Measurements from ENCODE around the gene GGA1. TPM values are rescaled to one million over a fixed set of nuclear protein-coding genes. Genes with fewer than 3 reads are reported as not detected.

Gene GGA1
- total and polyA plus RNA-seq, 11 donors = 22.7 to 45.7 (median 27.4) TPM

DNA sequence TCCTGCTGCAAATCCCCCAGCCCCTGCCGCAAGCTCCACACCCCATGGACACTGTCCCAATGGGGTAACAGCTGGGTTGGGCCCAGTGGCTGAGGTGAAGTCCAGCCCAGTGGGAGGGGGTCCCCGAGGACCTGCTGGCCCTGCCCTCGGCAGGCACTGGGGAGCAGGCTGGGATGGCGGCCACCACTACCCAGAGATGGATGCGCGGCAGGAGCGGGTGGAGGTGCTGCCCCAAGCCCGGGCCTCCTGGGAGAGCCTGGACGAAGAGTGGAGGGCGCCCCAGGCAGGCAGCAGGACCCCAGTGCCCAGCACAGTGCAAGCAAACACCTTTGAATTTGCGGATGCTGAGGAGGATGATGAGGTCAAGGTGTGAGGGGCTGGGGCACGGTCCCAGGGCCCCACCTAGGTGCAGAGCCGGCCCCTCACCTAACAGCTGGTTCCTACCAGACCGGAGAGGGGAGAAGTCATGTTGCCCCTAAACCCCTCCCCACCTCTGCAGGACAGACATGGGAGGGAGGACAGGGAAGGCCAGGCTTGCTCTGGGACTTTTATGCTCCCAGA, 40.1 kb upstream of the GGA1 start:
- WGBS, 4 donors = 50 to 85% (median 82%) methylated on average over 1 to 14 of the region's 14 CpGs
- Histone ChIP-seq H3K9me3 (no peaks in the 10 kb centered on the region), H3K27me3 (no peaks in the 10 kb centered on the region), H3K36me3 (peaks cover 0 to 38% (median 27%) of the 10 kb centered on the region in 9 donors), H3K4me1 (peaks cover 7 to 71% (median 48%) of the 10 kb centered on the region in 12 donors), H3K27ac (no peak overlapping the region), H3K4me3 (no peak overlapping the region)
- ATAC-seq (peak in 1 of 4 donors; percentile 2), DNase-seq (no peak)
- TF ChIP-seq CTCF (IDR thresholded peaks at IDR 0.05) = no peak
- TF ChIP-seq POLR2A (IDR thresholded peaks at IDR 0.05) = no peak
- intact Hi-C loops (cut with DNase I) = loop anchor here in 2 of 10 donors (2.0 to 5.0 kb wide), 3 partner anchors 28 to 251 kb away; no protein-coding TSS in a partner anchor

DNA sequence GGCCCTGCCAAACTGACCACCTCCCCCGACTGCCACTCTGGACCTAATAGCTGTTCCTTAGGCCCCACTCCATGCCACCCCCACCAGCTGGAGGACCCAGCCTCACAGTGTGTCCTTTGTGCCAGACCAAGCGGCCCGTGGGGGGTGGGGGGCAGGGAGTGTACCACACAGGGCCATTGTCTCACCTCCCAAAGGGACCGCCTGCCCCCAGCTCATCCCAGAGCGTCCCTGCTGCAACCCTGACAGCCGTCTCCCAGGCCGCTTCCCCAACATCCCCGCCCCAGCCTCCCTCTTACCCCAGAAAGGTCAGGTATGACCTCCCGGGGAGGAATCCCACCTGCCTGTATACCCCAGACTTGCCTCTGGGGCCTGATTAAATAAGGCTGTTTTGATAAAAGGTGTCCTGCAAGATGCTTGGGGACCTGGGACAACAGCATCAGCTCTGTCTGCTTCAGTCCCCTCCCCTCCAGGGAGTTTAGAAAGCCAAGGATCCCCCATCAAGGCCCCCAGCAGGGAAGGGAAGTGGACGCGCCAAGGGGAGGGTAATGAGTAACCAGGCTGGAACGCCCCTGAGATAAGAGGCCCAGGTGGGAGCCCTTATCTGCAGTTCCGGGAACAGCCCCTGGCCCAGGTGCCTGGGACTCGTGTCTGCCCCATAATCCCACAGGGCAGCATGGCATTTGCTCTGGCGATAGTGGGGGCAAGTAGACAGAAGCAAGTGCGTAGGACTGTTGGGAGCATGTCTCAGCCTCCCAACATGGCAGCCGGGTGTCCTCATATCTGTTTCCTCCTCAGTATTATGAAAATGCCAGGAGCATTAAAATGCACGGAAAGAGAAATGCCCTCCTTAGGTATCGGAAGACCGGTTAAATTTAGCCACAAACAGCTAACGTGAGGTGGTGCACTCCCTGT, 39.4 kb upstream of the GGA1 start:
- WGBS, 4 donors = 59 to 73% (median 59%) methylated on average over 20 to 21 of the region's 21 CpGs
- Histone ChIP-seq H3K27me3 (no peaks in the 10 kb centered on the region), H3K4me3 (no peak overlapping the region), H3K9me3 (no peaks in the 10 kb centered on the region), H3K36me3 (peaks cover 0 to 38% (median 27%) of the 10 kb centered on the region in 9 donors), H3K4me1 (peaks cover 5 to 64% (median 41%) of the 10 kb centered on the region in 12 donors), H3K27ac (no peak overlapping the region)
- TF ChIP-seq POLR2A (IDR thresholded peaks at IDR 0.05) (no peak), CTCF (IDR thresholded peaks at IDR 0.05) (no peak)
- ATAC-seq = peak in 2 of 4 donors; percentile 7 to 11
- intact Hi-C loops (cut with DNase I) = loop anchor here in 2 of 10 donors (2.0 to 5.0 kb wide), 3 partner anchors 28 to 252 kb away; no protein-coding TSS in a partner anchor
- DNase-seq = peak in 1 of 5 donors; percentile 24

GRCh38 chr22:37569921-37570660, 38.5 kb upstream of the GGA1 start:
- Histone ChIP-seq H3K4me1 (peaks cover 5 to 56% (median 33%) of the 10 kb centered on the region in 12 donors), H3K27me3 (no peaks in the 10 kb centered on the region), H3K9me3 (no peaks in the 10 kb centered on the region), H3K27ac (peak overlapping the region in 1 of 12 donors; percentile 4), H3K4me3 (no peak overlapping the region), H3K36me3 (peaks cover 0 to 38% (median 27%) of the 10 kb centered on the region in 9 donors)
- intact Hi-C loops (cut with DNase I) = loop anchor here in 6 of 10 donors (2.0 to 10.0 kb wide), 5 partner anchors 29 to 255 kb away; no protein-coding TSS in a partner anchor
- DNase-seq = peak in 1 of 5 donors; percentile 33
- WGBS, 4 donors = 63 to 72% (median 67%) methylated on average over 9 of the region's 9 CpGs
- TF ChIP-seq POLR2A (IDR thresholded peaks at IDR 0.05) (no peak), CTCF (IDR thresholded peaks at IDR 0.05) (no peak)
- ATAC-seq = peak in 1 of 4 donors; percentile 25

All from heart left ventricle (tissue), 16 donors.